Fibroblast of lung (primary cell): Measurements from ENCODE around the gene TUBA4A.

Experiments
- EZH2 ChIP-seq: IDR thresholded peaks from 2 replicates; pipeline ENCODE4 v1.5.1; 2012; ENCODE audit warnings: low read length, control low read depth, mild to moderate bottlenecking; ENCODE audit errors: missing control alignments
- TF ChIP-seq, protein P1 (sequence below), 2 donors: IDR thresholded peaks in 1 of 2; conservative IDR thresholded peaks in 1 of 2; 1 replicate in 1 of 2; 2 replicates in 1 of 2; pipeline ENCODE4 v1.5.1; 2011 to 2012; ENCODE audit warnings: low read length in 2 of 2, control low read depth in 1 of 2, inconsistent platforms in 1 of 2, low read depth in 1 of 2, mild to moderate bottlenecking in 1 of 2

DNA sequence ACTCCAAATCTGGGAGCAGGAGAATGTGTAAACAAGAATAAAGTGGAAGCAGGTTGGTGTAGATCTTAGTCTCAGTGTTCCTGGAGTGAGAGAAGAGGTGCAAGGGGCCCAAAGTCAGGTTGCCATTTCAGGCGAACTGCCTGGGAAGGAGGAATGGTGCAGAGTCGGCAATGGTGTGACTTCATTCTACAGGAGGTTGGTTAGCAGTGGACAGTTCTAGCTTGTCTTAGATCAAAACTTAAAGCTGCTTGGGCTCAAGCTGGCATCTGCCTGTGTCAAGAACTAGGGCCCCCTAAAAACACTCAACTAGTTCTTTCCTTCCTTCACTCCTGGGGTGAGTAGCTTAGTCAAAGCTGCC lies 4.9 kb downstream of the TUBA4A start:
- TF ChIP-seq, protein P1, sequence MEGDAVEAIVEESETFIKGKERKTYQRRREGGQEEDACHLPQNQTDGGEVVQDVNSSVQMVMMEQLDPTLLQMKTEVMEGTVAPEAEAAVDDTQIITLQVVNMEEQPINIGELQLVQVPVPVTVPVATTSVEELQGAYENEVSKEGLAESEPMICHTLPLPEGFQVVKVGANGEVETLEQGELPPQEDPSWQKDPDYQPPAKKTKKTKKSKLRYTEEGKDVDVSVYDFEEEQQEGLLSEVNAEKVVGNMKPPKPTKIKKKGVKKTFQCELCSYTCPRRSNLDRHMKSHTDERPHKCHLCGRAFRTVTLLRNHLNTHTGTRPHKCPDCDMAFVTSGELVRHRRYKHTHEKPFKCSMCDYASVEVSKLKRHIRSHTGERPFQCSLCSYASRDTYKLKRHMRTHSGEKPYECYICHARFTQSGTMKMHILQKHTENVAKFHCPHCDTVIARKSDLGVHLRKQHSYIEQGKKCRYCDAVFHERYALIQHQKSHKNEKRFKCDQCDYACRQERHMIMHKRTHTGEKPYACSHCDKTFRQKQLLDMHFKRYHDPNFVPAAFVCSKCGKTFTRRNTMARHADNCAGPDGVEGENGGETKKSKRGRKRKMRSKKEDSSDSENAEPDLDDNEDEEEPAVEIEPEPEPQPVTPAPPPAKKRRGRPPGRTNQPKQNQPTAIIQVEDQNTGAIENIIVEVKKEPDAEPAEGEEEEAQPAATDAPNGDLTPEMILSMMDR (conservative IDR thresholded peaks at IDR 0.05 in 1 of 2, IDR thresholded peaks at IDR 0.05 in 1 of 2; ENCODE audit: low read depth in 1 of 2, low read length in 2 of 2), result no peak
- TF ChIP-seq EZH2, result no peak
